ENCODE data around the gene CENPV.

DNA sequence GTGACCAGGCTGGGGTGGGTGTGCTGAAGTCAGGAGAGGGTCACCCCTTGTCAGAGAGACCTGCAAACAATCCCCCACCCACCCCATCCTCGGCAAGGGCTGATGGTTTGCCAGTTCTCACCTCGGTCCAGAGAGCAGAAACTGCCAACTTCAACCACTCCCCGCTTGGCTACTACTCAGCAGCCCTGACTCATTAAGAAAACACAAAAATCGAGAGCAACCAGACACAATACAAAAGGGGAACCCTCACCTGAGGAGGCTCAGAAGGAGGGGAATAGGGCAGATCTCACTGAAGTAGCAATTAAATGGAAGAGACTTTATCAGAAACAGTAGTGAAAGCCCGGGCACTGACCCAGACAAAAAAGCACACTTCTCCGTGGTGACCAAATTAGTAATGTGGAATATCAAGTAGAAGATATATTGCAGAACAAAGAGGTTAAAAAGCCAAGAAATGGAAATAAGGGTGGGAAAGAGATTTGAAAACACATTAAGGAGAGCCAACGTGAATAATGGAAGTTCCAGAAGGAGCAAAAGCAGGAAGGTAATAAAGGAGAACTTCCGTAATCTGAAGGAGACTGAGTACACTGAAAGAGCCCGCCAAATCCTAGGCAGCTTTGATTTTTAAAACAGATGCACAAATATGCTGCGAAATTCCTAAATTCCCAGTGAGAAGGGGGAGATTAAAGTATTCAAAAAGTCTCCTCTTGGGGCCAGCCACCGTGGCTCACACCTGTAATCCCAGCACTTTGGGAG lies 23.6 kb downstream of the CENPV start:
- TF ChIP-seq EP300 (IDR thresholded peaks at IDR 0.05) (no peak), POLR2A (IDR thresholded peaks at IDR 0.05) (no peak)
- TF ChIP-seq, protein P1, sequence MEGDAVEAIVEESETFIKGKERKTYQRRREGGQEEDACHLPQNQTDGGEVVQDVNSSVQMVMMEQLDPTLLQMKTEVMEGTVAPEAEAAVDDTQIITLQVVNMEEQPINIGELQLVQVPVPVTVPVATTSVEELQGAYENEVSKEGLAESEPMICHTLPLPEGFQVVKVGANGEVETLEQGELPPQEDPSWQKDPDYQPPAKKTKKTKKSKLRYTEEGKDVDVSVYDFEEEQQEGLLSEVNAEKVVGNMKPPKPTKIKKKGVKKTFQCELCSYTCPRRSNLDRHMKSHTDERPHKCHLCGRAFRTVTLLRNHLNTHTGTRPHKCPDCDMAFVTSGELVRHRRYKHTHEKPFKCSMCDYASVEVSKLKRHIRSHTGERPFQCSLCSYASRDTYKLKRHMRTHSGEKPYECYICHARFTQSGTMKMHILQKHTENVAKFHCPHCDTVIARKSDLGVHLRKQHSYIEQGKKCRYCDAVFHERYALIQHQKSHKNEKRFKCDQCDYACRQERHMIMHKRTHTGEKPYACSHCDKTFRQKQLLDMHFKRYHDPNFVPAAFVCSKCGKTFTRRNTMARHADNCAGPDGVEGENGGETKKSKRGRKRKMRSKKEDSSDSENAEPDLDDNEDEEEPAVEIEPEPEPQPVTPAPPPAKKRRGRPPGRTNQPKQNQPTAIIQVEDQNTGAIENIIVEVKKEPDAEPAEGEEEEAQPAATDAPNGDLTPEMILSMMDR (IDR thresholded peaks at IDR 0.05), result no peak
